ENCODE measurements around the gene VSTM2B. TPM values are rescaled to one million over a fixed set of nuclear protein-coding genes. Genes with fewer than 3 reads are reported as not detected.

Gene VSTM2B
- total and polyA plus RNA-seq, 2 of the 13 experiments (the other 11 are each of a cell fraction or from before 2014, with no cell fraction given): not detected

DNA sequence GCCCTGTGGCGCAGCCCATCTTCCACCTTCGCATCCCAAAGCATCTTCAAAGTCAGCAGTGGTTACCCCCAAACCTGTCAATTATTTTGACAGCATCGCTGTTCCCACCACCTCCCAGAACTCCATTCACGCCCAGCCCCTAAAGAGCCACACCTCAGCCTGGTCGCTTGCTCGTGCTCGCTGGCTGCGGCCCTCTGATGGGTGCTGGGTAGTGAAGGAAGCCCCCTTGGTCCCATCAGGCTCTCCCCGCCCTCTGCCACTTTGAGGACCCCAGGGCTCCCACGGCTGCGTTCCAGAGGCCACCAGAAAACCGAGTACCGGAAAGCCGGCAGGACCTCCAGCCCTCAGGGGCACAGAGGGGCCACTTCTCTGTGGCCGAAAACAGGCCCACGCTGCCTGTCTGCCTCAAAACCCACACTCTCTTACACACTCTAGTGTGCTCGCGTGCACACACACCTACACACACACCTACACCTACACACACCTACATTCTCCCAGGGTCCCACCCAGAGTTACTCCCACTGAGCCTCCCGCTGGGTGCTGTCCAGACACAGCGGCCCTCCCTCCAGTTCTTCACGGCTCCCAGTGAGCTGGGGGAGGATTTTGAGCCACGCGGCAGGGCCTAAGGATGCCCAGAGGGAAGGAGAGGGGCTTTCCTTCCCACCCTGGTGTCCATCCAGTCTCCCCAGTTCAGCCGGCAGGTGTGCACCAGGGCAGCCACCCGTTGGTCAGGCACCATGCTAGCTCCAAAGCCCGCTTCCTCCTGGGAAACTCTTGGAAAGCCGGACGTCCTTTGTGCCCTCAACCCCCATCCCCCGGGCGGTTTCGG lies 1.9 kb downstream of the VSTM2B start:
- intact Hi-C loops (cut with micrococcal nuclease; ENCODE audit: unreplicated experiment): loop anchor here (1.0 to 5.0 kb wide), 2 partner anchors 60 to 164 kb away; no protein-coding TSS in a partner anchor

DNA sequence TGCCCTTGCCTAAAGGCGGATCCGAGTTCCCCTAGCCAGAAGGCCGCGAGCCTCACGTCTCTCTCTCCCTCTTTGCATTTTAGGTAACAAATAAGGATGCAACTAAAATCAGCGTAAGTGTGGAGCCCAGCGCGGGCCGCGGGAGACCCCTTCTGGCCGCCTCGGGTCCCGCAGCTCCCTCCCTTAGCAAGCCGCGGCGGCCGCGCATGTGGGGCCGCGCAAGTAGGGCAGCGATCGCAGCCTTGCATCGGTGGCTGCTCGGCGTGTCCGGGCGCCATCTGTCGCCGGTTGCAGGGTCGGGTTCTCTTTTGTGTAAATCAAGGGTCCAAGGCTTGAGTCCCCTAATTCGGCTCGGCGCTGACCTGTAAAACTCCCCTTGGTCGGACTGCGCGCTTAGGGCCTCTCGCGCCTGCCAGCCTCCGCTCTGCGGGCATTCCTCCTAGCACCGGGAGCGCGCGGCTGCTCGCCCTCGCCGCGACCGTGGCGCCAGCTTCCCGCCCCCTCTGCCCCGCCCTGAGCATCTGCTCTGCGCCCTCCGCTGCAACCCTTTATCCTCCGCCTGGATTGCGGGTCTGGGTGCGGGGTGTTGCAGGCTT lies 2.7 kb downstream of the VSTM2B start:
- Histone ChIP-seq H3K9ac (ENCODE audit: insufficient read depth, low read depth, low read length) (no peak overlapping the region), H3K36me3 (replicated peaks in 1 of 2; ENCODE audit: control insufficient read depth in 1 of 2, insufficient read depth in 2 of 2, low read length in 2 of 2) (no peaks in the 10 kb centered on the region), H2AFZ (ENCODE audit: low read length) (no peak overlapping the region), H3K9me3 (ENCODE audit: low read length) (no peaks in the 10 kb centered on the region), H3K79me2 (ENCODE audit: insufficient read depth, low read length) (no peaks in the 10 kb centered on the region), H3K4me1 (ENCODE audit: insufficient read depth, low read length) (peaks cover 10% of the 10 kb centered on the region), H4K20me1 (ENCODE audit: insufficient read depth, low read length) (no peaks in the 10 kb centered on the region), H3K27ac (ENCODE audit: extremely low read length, insufficient read depth, low read length) (no peak overlapping the region), H3K4me3 (replicated peaks in 1 of 3; ENCODE audit: insufficient read depth in 1 of 3, low read depth in 2 of 3, low read length in 3 of 3) (peak overlapping the region; percentile 22 to 54 (median 41); a peak in 5 of 6 replicates), H3K4me2 (ENCODE audit: low read depth, low read length) (peak overlapping the region; percentile 68), H3K27me3 (ENCODE audit: control insufficient read depth in 1 of 2, insufficient read depth in 2 of 2, low read length in 2 of 2) (peaks cover 4 to 18% of the 10 kb centered on the region in 2 experiments; a peak in 4 of 5 replicates)
- ATAC-seq (peak; percentile 93), DNase-seq (ENCODE audit: low spot score) (peak; percentile 49), FAIRE-seq (peak; percentile 50)
- ChIA-PET CTCF (ENCODE audit: low intra/inter-chr PET ratio, low total read pairs) (interaction anchor here (1.5 kb wide), 1 partner anchor 61 kb away, joined by 8 read pairs; no protein-coding TSS in a partner anchor), POLR2A (no interaction called here)
- BruUV-seq (replicated peaks): no TSS peak
- in situ Hi-C loops (cut with HindIII; ENCODE audit: extremely low pct_ligation_motif_present, low pct_unique_long_range_greater_than_20kb): no loop called here
- intact Hi-C loops (cut with micrococcal nuclease; ENCODE audit: unreplicated experiment): loop anchor here (1.0 to 5.0 kb wide), 2 partner anchors 61 to 163 kb away; no protein-coding TSS in a partner anchor
- 20% methylated on average over 1 of the region's 57 CpGs for whole genome bisulfite sequencing (ENCODE audit: low lambda C conversion rate)
- TF ChIP-seq, protein P1, sequence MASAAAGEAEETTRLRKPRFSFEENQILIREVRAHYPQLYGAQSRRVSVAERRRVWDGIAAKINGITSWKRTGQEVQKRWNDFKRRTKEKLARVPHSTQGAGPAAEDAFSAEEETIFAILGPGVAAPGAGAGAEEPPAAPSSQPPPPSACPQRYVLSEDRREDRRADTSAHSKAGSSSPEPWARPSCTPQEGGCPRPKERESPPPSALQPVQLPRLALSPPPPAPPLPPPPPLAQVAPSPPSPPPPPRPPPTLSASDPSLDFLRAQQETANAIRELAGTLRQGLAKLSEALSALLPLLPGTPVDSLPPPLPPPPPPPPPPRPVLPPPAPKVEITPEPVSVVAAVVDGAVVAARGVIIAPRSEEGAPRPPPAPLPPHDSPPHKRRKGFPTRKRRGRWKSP (CRISPR knock-in tag; IDR thresholded peaks at IDR 0.05): peak; percentile 39; the same call in 1 of the 2 replicates
- no peak for TF ChIP-seq TAF1 (CRISPR knock-in tag; IDR thresholded peaks at IDR 0.05)
- no peak for TF ChIP-seq ZMAT3 (CRISPR knock-in tag; conservative IDR thresholded peaks at IDR 0.05)
- TF ChIP-seq ZNF724P (CRISPR knock-in tag; IDR thresholded peaks at IDR 0.05; ENCODE audit: borderline replicate concordance): no peak
- TF ChIP-seq RAD21 (CRISPR knock-in tag; IDR thresholded peaks at IDR 0.05): peak; percentile 77
- TF ChIP-seq MTF2 (CRISPR knock-in tag; IDR thresholded peaks at IDR 0.05; ENCODE audit: borderline replicate concordance): peak; percentile 66; the same call in 1 of the 2 replicates
- no peak for TF ChIP-seq U2AF1 (optimal IDR thresholded peaks at IDR 0.05; ENCODE audit: low read depth, low read length)
- no peak for TF ChIP-seq ATRX (CRISPR knock-in tag; IDR thresholded peaks at IDR 0.05; ENCODE audit: borderline replicate concordance)
- no peak for TF ChIP-seq NKX3-1 (CRISPR knock-in tag; IDR thresholded peaks at IDR 0.05)
- TF ChIP-seq HNRNPLL (IDR thresholded peaks at IDR 0.05; ENCODE audit: low read depth, low read length, poor library complexity, severe bottlenecking): peak; percentile 91
- TF ChIP-seq ZNF335 (CRISPR knock-in tag; IDR thresholded peaks at IDR 0.05): no peak
- TF ChIP-seq, protein P2, sequence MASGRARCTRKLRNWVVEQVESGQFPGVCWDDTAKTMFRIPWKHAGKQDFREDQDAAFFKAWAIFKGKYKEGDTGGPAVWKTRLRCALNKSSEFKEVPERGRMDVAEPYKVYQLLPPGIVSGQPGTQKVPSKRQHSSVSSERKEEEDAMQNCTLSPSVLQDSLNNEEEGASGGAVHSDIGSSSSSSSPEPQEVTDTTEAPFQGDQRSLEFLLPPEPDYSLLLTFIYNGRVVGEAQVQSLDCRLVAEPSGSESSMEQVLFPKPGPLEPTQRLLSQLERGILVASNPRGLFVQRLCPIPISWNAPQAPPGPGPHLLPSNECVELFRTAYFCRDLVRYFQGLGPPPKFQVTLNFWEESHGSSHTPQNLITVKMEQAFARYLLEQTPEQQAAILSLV (CRISPR knock-in tag; IDR thresholded peaks at IDR 0.05; ENCODE audit: borderline replicate concordance): 0 out of 2 replicates have a peak, but pooled peaks have one; percentile 59
- no peak for TF ChIP-seq MAFK (conservative IDR thresholded peaks at IDR 0.05 in 1 of 2, IDR thresholded peaks at IDR 0.05 in 1 of 2; ENCODE audit: low read length in 2 of 2)

More for the DNA sequence above, 1.9 kb downstream of the VSTM2B start:
- Histone ChIP-seq H2AFZ (ENCODE audit: low read length) (no peak overlapping the region), H3K4me1 (ENCODE audit: insufficient read depth, low read length) (peaks cover 10% of the 10 kb centered on the region), H3K9me3 (ENCODE audit: low read length) (no peaks in the 10 kb centered on the region), H3K36me3 (replicated peaks in 1 of 2; ENCODE audit: control insufficient read depth in 1 of 2, insufficient read depth in 2 of 2, low read length in 2 of 2) (no peaks in the 10 kb centered on the region), H4K20me1 (ENCODE audit: insufficient read depth, low read length) (no peaks in the 10 kb centered on the region), H3K4me3 (replicated peaks in 1 of 3; ENCODE audit: insufficient read depth in 1 of 3, low read depth in 2 of 3, low read length in 3 of 3) (peak overlapping the region in 1 of 3 experiments; percentile 54; a peak in 1 of 6 replicates), H3K9ac (ENCODE audit: insufficient read depth, low read depth, low read length) (no peak overlapping the region), H3K79me2 (ENCODE audit: insufficient read depth, low read length) (no peaks in the 10 kb centered on the region), H3K4me2 (ENCODE audit: low read depth, low read length) (peak overlapping the region; percentile 28; the same call in 1 of the 2 replicates), H3K27me3 (ENCODE audit: control insufficient read depth in 1 of 2, insufficient read depth in 2 of 2, low read length in 2 of 2) (peaks cover 4 to 20% of the 10 kb centered on the region in 2 experiments; a peak in 4 of 5 replicates), H3K27ac (ENCODE audit: extremely low read length, insufficient read depth, low read length) (no peak overlapping the region)
- TF ChIP-seq ZNF510 (CRISPR knock-in tag; IDR thresholded peaks at IDR 0.05; ENCODE audit: low read depth) (no peak), ZNF225 (CRISPR knock-in tag; IDR thresholded peaks at IDR 0.05) (0 out of 2 replicates have a peak, but pooled peaks have one; percentile 2), NFATC3 (CRISPR knock-in tag; IDR thresholded peaks at IDR 0.05) (no peak)
- DNase-seq (ENCODE audit: low spot score) (no peak), FAIRE-seq (no peak), ATAC-seq (peak; percentile 5; the same call in 2 of the 3 replicates)
- in situ Hi-C loops (cut with HindIII; ENCODE audit: extremely low pct_ligation_motif_present, low pct_unique_long_range_greater_than_20kb): no loop called here
- ChIA-PET POLR2A (no interaction called here), CTCF (ENCODE audit: low intra/inter-chr PET ratio, low total read pairs) (interaction anchor here (1.5 kb wide), 1 partner anchor 60 kb away, joined by 8 read pairs; no protein-coding TSS in a partner anchor)
- no TSS peak for BruUV-seq (replicated peaks)
- 35% methylated on average over 21 of the region's 31 CpGs for WGBS (ENCODE audit: low lambda C conversion rate)
